HL-60/S4 (cell line): ENCODE results near the gene AQR.
"Not testable (repeated sequence)": the region's sequence is repeated elsewhere in the genome, so short reads cannot be mapped to it uniquely, and the experiment has no call there.

Experiments used
- in situ Hi-C: fragments of 300-500 bp; cut with MboI; formaldehyde crosslinking; loops from 2 replicates; pipeline ENCODE4 v1.14.3; 2022; ENCODE audit warnings: low sequenced_read_pairs

AQR gene

DNA sequence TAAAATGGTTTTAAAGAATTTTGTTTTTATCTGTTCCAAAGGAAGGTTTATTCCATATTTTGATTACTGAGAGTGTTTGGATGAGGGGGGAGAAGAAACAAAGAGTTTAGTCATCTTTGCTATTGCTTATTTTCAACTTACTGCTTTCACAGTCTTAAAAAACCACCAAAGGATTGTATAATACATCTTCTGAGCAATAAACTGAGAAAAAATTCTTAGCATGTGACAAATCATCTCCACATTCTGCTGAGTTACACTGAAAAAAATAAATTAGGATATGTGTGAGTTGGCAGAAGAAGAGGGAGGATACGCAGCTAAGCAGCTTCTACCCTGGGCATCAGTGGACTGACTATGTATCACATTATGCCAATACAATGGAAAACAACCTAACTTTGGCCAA, 151.0 kb downstream of the AQR start:
- in situ Hi-C loops: no loop called here

DNA sequence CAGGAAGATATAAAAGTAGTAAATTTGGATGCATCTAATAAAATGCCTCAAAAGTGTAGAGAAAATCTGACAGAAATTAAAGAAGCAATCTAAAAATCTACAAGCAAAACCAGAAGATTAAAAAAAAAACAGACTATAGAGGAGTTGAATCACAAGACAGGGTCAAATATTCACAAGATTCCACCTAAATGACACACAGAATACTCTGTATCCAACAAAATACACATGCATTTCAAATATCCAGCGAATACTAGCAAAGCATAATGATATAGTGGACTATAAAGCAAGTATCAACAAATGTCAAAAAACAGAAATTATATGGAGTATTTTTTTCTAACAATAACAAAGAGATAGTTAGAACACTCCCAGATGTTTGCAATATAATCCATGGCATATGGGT, 153.7 kb downstream of the AQR start:
- in situ Hi-C loops: no loop called here

DNA sequence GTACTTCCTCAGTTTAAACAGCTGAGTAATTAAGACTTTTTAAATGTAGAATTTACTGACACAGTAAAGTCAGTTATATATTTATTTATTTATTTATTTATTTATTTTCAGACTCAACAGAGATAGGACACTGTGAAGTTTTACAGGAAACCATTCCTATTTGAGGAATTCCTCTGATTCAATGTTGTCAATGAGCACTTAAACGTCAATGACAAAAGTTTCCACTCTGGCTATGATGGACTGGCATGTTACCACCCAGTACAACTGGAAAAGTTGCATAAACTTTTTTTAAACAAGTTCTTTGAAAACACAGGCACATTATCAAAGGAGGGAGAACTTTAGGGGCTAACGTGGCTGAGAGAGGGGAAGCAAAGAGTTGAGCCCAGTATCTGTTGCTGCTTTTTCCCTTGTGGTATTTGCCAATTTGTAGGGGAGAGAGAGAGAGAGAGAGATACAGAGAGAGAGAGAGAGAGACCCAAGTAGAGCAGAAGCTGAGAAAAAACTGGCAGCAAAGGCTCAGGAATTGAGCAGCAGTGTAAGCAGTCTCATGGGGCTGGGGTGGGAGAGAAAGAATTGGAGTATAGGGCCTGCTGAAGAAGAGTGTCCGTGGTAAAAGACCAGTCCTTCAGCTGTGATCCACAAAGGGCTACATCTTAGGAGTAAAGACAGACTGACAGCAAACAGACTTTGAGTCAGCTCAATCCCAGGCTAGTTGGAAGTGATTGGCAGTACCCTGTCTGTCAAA, 155.9 kb downstream of the AQR start:
- in situ Hi-C loops: no loop called here

DNA sequence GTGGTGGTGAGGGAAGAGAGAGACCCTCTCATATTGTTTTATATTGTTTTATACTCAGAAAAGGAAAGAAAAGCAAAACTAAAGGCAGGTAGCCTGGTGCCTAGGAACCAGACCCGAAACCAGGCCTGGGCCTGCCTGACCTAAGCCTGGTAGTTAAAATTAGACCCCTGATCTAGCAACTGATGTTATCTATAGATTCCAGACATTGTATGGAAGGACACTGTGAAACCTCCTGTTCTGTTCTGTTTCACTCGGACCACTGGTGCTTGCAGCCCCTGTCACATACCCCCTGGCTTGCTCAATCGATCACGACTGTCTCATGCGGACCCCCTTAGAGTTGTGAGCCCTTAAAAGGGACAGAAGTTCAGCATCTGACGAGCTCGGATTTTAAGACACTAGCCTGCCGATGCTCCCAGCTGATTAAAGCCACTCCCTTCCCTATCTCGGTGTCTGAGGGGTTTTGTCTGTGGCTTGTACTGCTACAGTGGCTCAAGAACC, 156.6 kb downstream of the AQR start:
- in situ Hi-C loops: not testable (repeated sequence)

DNA sequence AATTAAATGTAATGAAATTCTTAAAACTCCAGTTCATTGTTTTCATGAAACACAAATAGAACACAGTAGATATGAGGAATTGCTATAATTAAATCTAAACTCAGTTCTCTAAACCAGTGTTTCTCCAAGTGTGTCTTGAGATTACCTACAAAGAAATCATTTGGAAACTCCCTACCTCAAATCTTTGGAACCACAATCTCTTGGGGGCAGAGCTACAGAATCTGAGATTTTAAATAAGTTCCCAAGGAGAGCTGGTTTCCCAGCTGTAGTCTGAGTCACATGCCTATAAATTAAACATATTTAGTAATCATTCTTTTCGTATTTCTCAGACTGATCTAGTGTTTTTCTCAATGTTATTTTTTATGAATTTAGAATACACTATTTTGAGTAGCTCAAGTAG, 157.2 kb downstream of the AQR start:
- in situ Hi-C loops: no loop called here

DNA sequence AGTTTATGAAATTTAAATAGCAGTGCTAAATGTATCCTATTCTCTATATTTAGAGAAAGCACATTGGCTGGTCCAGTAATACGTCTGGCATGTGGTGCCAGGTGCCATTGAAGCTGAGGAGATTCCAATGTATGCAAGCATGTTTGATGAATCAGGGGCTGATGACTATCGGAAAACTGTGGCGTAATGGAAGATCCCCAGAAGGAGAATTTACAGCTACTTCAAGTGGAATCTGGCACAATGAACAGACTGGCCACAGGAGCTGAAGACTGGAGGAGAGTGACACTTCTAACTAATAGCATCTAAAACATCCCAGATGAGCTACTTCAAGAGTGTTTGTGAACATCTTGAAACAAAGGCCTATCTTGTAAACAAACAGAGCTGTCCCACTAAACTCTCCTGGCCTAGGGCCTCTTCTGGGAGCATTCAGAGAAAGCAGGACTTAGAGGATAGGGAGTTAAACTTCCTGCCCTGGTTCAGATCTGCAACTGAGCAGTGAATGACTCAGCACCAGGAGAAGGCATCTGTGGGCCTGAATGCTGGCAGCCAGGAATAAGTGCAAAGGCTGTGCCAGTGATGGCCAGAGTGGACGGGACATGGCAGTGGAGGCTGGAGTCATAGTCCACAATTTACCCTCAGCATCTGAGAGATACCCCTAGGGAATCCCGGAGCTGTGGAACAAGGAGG, 159.0 kb downstream of the AQR start:
- in situ Hi-C loops: no loop called here

DNA sequence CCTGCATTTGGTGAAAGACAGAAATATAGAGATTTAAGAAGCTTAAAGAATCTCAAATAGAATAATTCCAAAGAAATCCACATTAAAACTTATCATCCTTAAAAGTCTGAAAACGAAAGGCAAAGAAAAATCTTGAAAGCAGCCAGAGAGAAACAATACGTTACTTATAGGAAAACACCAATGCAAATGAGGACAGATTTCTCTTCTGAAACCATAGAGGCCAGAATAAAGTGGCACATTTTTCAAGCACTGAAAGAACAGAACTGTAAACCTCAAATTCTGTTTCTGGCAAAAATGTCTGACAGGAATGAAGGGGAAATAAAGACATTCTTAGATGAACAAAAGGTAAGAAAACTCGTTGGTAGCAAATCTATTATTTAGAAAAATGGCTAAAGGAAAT, 160.4 kb downstream of the AQR start:
- in situ Hi-C loops: no loop called here

DNA sequence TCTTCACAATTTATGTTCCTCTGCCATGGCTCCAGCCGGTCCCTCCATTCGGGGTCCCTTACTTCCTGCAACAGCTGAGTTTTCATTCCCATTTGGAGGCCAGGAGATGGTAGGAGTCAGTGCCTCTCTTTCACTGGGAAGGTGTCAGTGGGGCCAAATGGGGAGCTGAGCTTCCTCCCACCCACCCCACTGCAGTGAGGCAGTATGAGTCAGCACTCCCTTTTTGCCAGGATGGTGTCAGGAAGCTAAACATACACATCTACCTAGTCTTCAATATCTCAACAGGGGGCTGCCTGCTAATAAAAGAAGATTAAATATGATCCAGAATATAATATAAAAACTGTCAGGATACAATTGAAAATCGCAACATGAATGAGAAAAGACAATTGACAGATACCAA, 161.5 kb downstream of the AQR start:
- in situ Hi-C loops: no loop called here

DNA sequence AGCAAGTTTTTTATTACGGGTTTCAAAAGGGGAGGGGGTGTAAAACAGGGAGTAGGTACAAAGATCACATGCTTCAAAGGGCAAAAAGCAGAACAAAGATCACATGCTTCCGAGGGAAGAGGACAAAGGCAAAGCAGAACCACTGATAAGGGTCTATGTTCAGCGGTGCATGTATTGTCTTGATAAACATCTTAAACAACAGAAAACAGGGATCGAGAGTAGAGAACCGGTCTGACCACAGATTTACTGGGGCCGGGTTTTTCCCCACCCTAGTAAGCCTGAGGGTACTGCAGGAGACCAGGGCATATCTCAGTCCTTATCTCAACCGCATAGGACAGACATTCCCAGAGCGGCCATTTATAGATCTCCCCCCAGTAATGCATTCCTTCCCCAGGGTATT, 162.3 kb downstream of the AQR start:
- in situ Hi-C loops: not testable (repeated sequence)

DNA sequence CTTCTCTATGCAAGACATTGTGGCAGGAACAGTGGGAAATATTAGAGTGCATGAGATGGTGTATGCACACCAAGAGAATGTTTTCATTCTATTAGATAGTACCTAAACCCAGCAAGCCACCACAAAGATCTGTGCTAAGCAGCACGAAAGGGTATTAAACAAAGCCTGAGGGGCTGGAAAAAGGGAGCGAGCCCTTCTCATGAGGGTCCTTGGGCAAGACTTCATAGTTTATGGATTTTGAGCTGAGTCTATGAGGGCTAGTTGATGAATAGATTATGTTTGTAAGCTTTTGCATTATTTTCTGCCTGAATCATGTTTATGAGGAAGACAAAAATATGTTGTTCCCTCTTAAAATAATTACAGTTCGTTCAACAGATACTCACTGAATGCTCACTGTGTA, 164.8 kb downstream of the AQR start:
- in situ Hi-C loops: no loop called here

DNA sequence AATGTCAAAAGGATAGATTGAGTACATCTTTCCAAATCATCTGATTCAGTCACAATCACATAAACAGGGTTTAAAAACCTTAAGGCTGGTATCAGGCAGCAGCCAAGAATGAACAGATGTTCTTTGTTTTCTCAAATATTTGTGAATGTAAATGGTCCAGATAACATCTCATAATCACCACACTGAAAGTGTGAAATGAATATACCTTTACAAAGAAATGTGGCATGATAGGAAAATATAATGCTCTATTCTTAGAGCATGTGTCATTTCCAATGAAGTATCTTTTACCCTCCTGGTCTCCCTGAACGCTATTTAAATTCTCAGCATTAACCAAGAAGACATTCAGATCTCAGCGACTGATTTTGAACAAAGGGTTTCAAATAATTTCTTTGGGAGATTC, 165.4 kb downstream of the AQR start:
- in situ Hi-C loops: no loop called here

DNA sequence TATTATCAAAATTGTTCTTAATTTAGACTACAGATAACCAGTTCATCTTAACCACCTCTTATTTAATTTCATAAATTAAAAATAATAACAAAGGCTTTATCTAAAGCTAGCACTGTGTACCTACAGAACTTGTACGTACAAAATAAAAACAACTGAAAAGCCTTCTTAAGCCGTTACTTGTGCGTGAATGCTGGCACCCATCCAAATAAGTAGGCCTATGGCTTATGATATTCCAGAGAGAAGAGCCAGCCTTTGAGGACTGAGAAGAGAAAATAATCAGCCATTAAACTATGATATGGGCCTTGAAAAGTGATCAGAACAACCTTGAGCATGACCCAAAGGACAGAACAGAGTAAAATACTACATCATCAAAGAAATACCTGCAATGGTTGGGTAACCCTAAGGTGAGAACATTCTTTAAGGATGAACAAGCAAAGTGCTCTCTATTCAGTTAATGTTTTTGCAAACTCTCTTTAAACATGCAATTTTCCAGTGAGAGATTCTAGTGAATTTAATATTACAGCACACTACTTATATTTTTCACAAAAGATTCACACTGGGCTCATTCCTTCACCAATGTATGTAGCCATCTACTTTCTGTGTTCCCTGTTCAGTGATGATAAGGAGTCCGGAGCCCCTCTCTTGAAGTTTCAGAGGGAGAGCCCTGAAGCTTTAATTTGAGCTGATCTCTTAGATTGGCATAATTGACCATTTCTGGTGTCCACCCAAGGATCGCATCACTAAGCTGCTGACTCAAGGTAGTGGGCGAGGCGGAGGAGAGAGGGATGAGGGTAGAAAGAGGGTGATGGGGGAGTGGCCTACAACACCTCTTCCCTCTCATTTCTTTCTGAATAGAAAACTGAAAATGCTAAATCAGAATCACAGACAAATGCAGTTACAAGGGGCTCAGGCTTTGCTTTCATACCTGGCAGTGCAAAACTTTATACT, 166.5 kb downstream of the AQR start:
- in situ Hi-C loops: no loop called here

DNA sequence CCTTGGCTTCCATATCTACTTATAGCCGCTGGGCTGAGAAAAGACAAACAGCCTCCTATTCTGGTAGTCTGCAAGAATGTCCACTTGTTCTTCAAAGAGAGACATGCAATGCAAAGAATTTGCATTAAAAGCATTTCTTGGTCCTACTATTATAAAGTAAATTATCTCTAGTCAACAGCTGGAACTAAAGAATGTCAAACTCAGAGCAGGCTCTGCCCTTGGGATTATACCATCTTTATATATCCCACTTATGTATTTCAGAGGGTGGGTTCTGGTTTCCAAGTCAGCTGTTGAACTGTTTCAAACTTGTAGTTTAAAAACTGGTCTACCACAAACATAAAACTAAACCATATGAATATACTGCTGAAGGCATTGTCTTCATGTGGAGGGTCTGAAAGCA, 167.2 kb downstream of the AQR start:
- in situ Hi-C loops: no loop called here
